ENCODE results near the gene OCA2.

Gene OCA2

GRCh38 chr15:27842526-27842925 lies 256.6 kb downstream of the OCA2 start:
- DNase-seq (ENCODE audit: extremely low read depth, low read depth), result no peak
- no peak for TF ChIP-seq CTCF (IDR thresholded peaks at IDR 0.05; ENCODE audit: low read depth, low read length)

DNA sequence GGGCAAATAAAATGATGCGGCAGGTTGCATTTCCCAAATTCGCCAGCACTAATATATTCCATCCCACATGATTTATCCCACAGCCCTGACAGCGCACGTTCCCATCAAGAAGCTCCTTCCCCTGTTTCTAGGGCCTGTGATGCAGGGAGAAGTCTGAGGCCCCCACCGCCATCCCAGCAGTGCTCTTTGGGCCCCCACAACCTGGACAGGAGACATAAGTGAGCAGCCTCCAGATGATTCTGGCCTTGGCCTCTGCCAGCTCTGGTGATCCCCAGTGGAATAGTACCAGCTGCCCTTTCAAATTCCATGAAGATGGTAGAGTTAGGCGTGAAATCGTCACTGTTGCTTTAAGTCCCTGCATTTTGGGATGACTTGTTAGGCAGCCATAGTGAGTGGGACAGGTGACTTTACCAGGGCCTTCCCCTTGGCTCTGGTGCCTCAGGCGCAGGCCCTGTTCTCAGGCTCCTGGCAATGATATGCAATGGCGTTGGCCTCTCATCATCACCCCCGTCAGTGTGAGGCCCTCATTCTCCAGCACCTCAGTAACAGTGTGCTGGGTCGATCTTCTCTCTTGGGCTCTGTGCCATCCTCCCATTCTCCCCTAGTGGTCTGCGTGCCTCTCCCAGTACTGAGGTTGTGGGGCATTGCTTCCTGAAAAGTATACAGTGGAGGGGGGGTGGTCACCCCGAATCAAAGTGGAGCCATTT lies 263.7 kb downstream of the OCA2 start:
- no peak for DNase-seq (ENCODE audit: extremely low read depth, low read depth)
- no peak for TF ChIP-seq CTCF (IDR thresholded peaks at IDR 0.05; ENCODE audit: low read depth, low read length)

DNA sequence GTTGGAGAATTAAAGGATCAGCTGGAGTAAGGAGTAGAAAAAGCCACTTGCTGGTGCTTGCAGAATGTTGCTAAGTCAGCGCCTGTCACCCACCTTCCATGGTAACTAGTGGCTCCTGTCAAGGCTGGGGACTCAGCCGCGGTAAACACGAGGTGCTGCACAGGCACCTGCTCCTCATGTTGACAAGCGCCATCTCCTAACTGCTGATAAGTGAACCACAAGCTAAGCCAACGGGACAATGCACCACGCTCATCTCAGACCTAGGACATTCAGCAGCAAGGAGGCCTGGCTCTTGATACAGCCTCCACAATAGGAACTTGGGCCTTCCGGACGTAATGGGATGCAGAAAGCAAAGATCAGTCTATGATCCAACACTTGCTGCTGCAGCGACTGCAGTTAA lies 264.4 kb downstream of the OCA2 start:
- no peak for TF ChIP-seq CTCF (IDR thresholded peaks at IDR 0.05; ENCODE audit: low read depth, low read length)
- DNase-seq (ENCODE audit: extremely low read depth, low read depth), result no peak

GRCh38 chr15:27833974-27834373 lies 265.1 kb downstream of the OCA2 start:
- no peak for DNase-seq (ENCODE audit: extremely low read depth, low read depth)
- TF ChIP-seq CTCF (IDR thresholded peaks at IDR 0.05; ENCODE audit: low read depth, low read length), result no peak

DNA sequence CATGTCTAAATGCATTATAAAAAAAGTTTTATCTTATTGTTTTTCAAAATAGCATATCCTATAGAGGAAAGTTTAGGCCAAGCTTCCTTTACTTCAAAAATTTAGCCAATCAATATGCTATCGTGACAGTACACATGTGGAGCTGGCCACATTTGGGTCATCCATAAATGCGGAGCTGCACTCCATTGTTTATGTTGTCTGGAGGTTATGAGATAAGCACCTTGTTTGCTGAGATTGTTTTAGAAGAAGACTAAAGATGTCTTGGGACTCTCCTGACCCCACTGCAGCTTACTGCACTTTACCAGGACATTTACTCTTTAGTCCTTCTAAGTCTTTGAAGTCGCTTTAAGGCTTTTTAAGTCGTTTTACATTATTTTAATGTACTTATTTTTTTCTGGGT lies 265.9 kb downstream of the OCA2 start:
- no peak for TF ChIP-seq CTCF (IDR thresholded peaks at IDR 0.05; ENCODE audit: low read depth, low read length)
- no peak for DNase-seq (ENCODE audit: extremely low read depth, low read depth)

DNA sequence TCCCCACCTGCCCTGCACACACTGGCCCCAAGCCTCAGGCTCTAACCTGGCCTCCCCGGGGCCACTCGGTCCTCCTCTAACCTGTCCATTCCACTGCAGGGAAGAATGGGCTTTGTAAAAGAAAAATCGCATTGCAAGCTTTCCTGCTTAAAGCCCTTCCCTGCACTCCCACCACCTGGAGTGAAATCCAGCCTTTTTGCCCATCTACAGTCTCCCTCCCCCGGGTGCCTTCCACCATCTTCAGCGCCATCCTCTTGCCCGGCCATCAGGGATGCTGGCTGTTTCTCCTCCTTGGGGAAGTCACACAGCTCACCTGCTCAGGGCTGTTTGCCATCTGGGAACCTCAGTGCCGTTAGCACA lies 266.9 kb downstream of the OCA2 start:
- no peak for TF ChIP-seq CTCF (IDR thresholded peaks at IDR 0.05; ENCODE audit: low read depth, low read length)
- DNase-seq (ENCODE audit: extremely low read depth, low read depth), result no peak

DNA sequence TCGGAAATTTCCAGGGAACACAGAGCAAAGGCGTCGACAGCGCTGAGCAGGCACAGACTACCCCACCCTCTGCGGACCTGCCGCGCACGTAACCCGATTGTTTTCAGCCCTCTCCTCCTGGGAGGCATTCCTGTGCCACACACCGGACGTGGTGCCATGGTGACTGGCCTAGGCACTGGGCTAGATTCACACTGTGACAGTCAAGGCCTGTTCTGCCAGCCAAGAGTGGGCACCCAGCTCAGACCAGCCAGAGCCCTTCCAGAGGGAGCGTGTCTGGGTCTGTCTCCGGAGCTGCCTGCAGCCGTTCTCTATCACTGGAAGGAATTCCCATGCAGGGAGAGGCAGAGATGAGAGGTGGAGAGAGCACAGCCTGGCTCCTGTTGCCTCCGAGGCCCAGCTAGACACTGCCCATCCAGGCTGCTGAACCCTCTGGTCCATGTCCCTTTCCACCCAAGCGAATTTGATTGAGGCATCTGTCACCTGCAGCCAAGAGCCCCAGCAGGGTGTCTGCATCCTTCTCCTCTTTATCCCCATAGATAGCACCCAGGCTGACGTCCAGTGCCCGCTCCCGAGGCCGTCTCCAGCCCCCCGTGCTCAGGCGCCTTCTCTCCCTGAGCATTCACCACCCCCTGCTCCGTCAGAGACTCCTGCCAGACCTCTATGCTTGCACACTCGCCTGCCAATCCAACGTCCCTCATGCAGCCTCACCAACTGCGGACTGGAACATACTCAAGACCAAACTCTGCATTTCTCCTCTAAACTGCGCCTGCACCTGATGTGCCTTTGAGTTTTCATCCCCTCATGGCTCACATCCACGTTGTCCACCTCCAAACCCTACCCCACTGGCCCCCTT lies 267.5 kb downstream of the OCA2 start:
- no peak for DNase-seq (ENCODE audit: extremely low read depth, low read depth)
- no peak for TF ChIP-seq CTCF (IDR thresholded peaks at IDR 0.05; ENCODE audit: low read depth, low read length)
